ENCODE data around the gene AMFR. TPM values are rescaled to one million over a fixed set of nuclear protein-coding genes. Genes with fewer than 3 reads are reported as not detected.

The AMFR gene
- total RNA-seq, 1 donor from 2014 or later: 136 TPM

- Mint-ChIP-seq H3K27me3 (ENCODE audit: unreplicated experiment) (no peaks in the 10 kb centered on the region), H3K9me3 (ENCODE audit: unreplicated experiment) (no peaks in the 10 kb centered on the region), H3K27ac (ENCODE audit: unreplicated experiment) (peak overlapping the region; percentile 15), H3K4me1 (ENCODE audit: unreplicated experiment) (peaks cover 35% of the 10 kb centered on the region), H3K4me3 (ENCODE audit: unreplicated experiment) (no peak overlapping the region), H3K36me3 (ENCODE audit: unreplicated experiment) (peaks cover 21% of the 10 kb centered on the region)
- DNase-seq (ENCODE audit: extremely low spot score, unreplicated experiment): no peak
- TF ChIP-seq CTCF (IDR thresholded peaks at IDR 0.05): no peak
Measured at GRCh38 chr16:56360117-56361008, 65.0 kb downstream of the AMFR start.

- no peaks in the 10 kb centered on the region for H3K27me3 Mint-ChIP-seq (ENCODE audit: unreplicated experiment)
- peaks cover 15% of the 10 kb centered on the region for H3K36me3 Mint-ChIP-seq (ENCODE audit: unreplicated experiment)
- DNase-seq (ENCODE audit: extremely low spot score, unreplicated experiment): peak; percentile 79
- no peak for TF ChIP-seq CTCF (IDR thresholded peaks at IDR 0.05)
- peak overlapping the region; percentile 98 for H3K27ac Mint-ChIP-seq (ENCODE audit: unreplicated experiment)
- no peaks in the 10 kb centered on the region for H3K9me3 Mint-ChIP-seq (ENCODE audit: unreplicated experiment)
- H3K4me1 Mint-ChIP-seq (ENCODE audit: unreplicated experiment): peaks cover 37% of the 10 kb centered on the region
- H3K4me3 Mint-ChIP-seq (ENCODE audit: unreplicated experiment): peak overlapping the region; percentile 75
Measured at GRCh38 chr16:56357765-56358322, 67.5 kb downstream of the AMFR start.

- no peak for TF ChIP-seq CTCF (IDR thresholded peaks at IDR 0.05)
- DNase-seq (ENCODE audit: extremely low spot score, unreplicated experiment): peak; percentile 83
- H3K27me3 Mint-ChIP-seq (ENCODE audit: unreplicated experiment): no peaks in the 10 kb centered on the region
Measured at GRCh38 chr16:56357241-56357764, 68.0 kb downstream of the AMFR start.

GRCh38 chr16:56356276-56357240 lies 68.8 kb downstream of the AMFR start:
- peak overlapping the region; percentile 98 for H3K27ac Mint-ChIP-seq (ENCODE audit: unreplicated experiment)
- H3K36me3 Mint-ChIP-seq (ENCODE audit: unreplicated experiment): peaks cover 6% of the 10 kb centered on the region
- no peaks in the 10 kb centered on the region for H3K9me3 Mint-ChIP-seq (ENCODE audit: unreplicated experiment)
- peak overlapping the region; percentile 75 for H3K4me3 Mint-ChIP-seq (ENCODE audit: unreplicated experiment)
- TF ChIP-seq CTCF (IDR thresholded peaks at IDR 0.05): peak; percentile 95
- peaks cover 37% of the 10 kb centered on the region for H3K4me1 Mint-ChIP-seq (ENCODE audit: unreplicated experiment)
- DNase-seq (ENCODE audit: extremely low spot score, unreplicated experiment): peak; percentile 93
- no peaks in the 10 kb centered on the region for H3K27me3 Mint-ChIP-seq (ENCODE audit: unreplicated experiment)

More at GRCh38 chr16:56357241-56357764, 68.0 kb downstream of the AMFR start:
- Mint-ChIP-seq H3K4me1 (ENCODE audit: unreplicated experiment) (peaks cover 37% of the 10 kb centered on the region), H3K36me3 (ENCODE audit: unreplicated experiment) (peaks cover 10% of the 10 kb centered on the region), H3K4me3 (ENCODE audit: unreplicated experiment) (peak overlapping the region; percentile 75), H3K27ac (ENCODE audit: unreplicated experiment) (peak overlapping the region; percentile 98), H3K9me3 (ENCODE audit: unreplicated experiment) (no peaks in the 10 kb centered on the region)

Measured in osteocyte (in vitro differentiated cells).